ENCODE results near the gene CLDN22. TPM values are rescaled to one million over a fixed set of nuclear protein-coding genes. Genes with fewer than 3 reads are reported as not detected.
A peak's percentile ranks its signal among the peaks of the same experiment; 100 is the strongest.

CLDN22 gene
- total and polyA plus RNA-seq, 9 of the 15 experiments (the other 6 are each of a cell fraction or from before 2014, with no cell fraction given), result 0.21 TPM; not detected in 8

- TF ChIP-seq RREB1 (CRISPR knock-in tag; IDR thresholded peaks at IDR 0.05), result peak; percentile 100
- TF ChIP-seq IRF9 (tag; IDR thresholded peaks at IDR 0.05), result peak; percentile 100
- peak; percentile 94; the same call in 1 of the 2 replicates for TF ChIP-seq KLF10 (CRISPR knock-in tag; IDR thresholded peaks at IDR 0.05)
- peak; percentile 100 for TF ChIP-seq SMAD3 (CRISPR knock-in tag; conservative IDR thresholded peaks at IDR 0.05)
- no peak for TF ChIP-seq SREBF1 (IDR thresholded peaks at IDR 0.05; ENCODE audit: borderline replicate concordance, low read depth, low read length)
- TF ChIP-seq BCL6 (CRISPR knock-in tag; IDR thresholded peaks at IDR 0.05), result peak; percentile 99
- peak in 1 of 2 experiments; percentile 93; a peak in 2 of 4 replicates for TF ChIP-seq MLX (CRISPR knock-in tag; conservative IDR thresholded peaks at IDR 0.05)
- no peak for TF ChIP-seq CBFB (CRISPR knock-in tag; IDR thresholded peaks at IDR 0.05)
- no peak for TF ChIP-seq CBX2 (IDR thresholded peaks at IDR 0.05; ENCODE audit: insufficient read depth, low read length, poor library complexity, severe bottlenecking)
- no peak; the same call in 1 of the 2 replicates for TF ChIP-seq NCOA1 (IDR thresholded peaks at IDR 0.05; ENCODE audit: low read depth)
- TF ChIP-seq PHF21A (IDR thresholded peaks at IDR 0.05; ENCODE audit: borderline replicate concordance, low read depth), result no peak
- TF ChIP-seq CREB3 (tag; conservative IDR thresholded peaks at IDR 0.05; ENCODE audit: low read depth), result peak; percentile 100
- no peak for TF ChIP-seq TCF7 (IDR thresholded peaks at IDR 0.05; ENCODE audit: borderline replicate concordance)
- TF ChIP-seq ZNF174 (CRISPR knock-in tag; IDR thresholded peaks at IDR 0.05), result peak; percentile 94
- TF ChIP-seq POLR2AphosphoS2 (IDR thresholded peaks at IDR 0.05; ENCODE audit: low read length), result no peak
- TF ChIP-seq E2F1 (CRISPR knock-in tag; IDR thresholded peaks at IDR 0.05), result no peak
- peak; percentile 97 for TF ChIP-seq ZNF444 (CRISPR knock-in tag; IDR thresholded peaks at IDR 0.05)
These were observed 28.9 kb upstream of the CLDN22 start (continued) for GRCh38 chr4:183348706-183349659.

Data from K562 (cell line).